GM12872 (cell line): ENCODE measurements around the gene TUBGCP3.

Source experiments
- TF ChIP-seq, protein P1 (sequence below): IDR thresholded peaks from 3 replicates; pipeline ENCODE4 v1.5.1; 2011; ENCODE audit warnings: low read depth, mild to moderate bottlenecking, low read length, moderate library complexity; ENCODE audit not compliant: insufficient read depth

The TUBGCP3 gene

DNA sequence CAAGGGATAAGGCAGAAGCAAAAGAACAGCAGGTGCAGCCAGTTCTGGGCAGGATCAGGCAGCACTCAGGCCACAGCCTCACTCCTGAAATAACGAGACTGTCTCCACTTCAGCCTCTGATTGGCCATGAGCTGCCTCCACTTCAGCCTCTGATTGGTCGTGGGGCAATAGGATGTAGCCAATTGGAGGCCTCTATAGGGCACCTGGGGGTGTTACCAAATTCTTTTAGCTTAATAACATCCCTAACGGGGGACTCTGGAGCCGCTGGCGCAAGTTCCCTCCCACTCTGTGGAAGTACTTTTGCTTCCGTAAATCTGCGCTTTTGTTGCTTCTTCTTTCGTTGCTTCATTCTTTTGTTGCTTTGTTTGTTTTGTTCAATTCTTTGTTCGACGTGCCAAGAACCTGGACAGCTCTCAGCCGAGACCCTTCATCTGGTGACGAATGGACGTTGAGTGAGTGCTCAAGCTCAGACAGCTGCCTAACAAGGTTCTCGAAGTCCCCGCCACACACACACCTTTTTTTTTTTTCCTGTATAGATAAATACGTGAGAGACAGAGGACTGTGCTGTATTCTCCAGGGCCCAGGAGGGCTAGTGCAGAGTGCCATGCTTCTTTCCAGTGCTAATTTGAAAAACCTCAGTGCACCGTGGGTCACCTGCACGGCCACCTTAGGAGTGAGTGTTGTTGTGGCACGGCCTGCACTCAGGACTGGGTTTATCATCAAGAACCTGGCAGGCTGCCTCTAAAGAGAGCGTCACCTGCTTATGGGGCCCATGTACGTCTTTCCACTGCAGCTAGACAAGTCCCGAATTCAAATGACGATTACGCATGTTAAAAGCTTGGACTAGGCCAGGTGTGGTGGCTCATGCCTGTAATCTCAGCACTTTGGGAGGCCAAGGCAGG, 32.0 kb upstream of the TUBGCP3 start:
- TF ChIP-seq, protein P1, sequence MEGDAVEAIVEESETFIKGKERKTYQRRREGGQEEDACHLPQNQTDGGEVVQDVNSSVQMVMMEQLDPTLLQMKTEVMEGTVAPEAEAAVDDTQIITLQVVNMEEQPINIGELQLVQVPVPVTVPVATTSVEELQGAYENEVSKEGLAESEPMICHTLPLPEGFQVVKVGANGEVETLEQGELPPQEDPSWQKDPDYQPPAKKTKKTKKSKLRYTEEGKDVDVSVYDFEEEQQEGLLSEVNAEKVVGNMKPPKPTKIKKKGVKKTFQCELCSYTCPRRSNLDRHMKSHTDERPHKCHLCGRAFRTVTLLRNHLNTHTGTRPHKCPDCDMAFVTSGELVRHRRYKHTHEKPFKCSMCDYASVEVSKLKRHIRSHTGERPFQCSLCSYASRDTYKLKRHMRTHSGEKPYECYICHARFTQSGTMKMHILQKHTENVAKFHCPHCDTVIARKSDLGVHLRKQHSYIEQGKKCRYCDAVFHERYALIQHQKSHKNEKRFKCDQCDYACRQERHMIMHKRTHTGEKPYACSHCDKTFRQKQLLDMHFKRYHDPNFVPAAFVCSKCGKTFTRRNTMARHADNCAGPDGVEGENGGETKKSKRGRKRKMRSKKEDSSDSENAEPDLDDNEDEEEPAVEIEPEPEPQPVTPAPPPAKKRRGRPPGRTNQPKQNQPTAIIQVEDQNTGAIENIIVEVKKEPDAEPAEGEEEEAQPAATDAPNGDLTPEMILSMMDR: no peak

DNA sequence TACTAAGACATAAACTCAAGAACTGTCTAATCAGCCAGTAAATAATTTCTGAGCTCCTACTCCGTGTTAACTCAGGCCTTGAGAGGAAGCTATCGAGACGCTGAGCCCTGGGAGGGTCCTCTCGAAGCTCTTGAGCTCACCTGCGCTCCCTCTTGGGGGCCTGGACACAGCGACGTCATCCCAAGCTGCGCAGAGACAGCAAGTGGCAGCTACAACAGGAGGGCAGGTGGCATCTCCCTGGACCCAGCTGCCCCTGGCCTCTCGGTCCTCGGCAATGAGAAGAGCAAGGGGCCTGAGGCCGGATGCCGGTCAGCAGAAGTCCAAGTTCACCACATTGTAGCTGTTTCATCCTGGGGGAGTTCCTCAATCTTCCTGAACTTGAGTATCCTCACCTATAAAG, 30.5 kb upstream of the TUBGCP3 start:
- TF ChIP-seq, protein P1: no peak

DNA sequence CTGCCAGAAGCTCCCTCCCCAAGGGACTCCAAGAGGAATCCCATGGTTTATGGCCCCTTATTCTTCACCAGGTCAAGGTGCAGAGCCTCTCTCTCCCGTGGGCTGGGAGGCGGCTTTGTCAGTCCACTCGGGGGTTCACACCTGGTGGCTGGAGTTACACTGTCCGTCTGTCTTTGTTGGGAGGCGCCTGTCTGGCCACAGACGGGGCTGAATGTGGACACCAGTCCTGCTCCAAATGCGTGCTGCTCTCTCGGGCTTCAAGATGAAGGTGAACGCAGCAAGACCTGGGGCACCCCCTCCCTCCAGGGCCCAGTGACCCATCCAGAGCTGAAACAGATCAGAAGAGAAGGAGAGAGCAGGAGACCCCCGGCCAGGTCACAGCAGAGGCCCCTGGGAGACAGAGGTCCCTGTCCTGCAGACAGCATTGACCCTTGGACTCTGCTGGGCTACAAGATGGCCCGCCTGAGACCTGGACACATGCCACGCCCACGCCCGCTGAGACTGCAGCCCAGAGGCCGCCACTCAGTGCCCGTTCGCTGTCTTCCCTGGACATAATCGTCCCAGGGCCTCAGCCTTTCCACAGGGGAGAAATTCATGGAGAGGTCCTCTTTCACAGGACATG, 29.9 kb upstream of the TUBGCP3 start:
- TF ChIP-seq, protein P1: no peak

DNA sequence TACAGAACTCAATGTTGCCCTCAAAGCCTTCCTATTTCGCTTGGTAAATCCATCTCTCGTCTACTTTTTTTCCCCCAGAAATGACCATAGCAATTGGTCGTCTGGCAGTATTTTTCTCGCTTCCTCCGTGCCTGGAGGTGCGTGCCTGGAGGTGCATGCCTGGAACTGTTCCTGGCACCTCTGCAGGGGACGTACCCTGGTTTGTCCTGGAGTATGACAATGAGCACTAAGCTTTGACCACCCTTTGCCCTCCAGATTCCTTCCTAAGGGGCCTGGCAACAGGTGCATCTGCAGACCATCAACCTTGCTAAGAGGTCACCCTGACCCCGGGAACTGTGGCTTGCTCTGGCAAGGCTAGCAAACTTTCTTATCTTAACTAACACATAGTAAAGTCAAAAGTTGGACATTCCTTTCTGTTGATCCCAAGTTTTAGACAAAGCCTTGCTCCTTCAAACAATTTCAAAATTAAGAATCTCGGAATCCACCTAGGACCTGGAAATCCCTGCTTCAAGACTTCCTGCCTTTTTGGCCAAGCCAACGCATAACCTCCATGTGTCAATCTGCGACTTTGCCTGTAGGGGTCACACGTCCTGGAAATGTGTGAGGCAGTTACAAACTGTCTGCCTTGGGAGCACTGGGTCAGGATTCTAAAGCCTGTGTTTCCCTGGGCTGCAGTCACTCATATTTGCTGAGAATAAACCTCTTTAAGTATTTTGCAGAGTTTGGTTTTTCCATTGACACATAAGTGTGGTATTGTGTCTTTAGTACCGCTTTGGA, 28.8 kb upstream of the TUBGCP3 start:
- TF ChIP-seq, protein P1: peak; percentile 81

DNA sequence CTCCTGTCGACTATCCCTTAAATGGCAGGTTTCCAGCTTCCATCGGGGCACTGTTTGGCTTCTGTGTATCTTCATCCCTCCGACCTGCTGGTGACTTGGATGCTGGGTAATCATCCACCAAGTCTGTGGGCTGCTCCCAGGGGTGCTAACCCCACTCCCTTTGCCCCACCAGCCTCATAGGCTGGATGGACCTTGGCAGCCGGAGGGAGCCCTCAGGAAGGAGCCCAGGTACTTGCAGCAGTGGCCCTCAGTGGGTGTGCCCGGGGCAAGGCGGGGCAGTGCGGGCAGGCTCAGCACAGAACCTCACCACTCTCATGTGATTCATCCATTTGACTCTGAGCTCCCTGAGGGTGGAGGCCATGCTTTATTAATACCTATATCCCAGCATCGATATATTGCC, 27.4 kb upstream of the TUBGCP3 start:
- TF ChIP-seq, protein P1: no peak

DNA sequence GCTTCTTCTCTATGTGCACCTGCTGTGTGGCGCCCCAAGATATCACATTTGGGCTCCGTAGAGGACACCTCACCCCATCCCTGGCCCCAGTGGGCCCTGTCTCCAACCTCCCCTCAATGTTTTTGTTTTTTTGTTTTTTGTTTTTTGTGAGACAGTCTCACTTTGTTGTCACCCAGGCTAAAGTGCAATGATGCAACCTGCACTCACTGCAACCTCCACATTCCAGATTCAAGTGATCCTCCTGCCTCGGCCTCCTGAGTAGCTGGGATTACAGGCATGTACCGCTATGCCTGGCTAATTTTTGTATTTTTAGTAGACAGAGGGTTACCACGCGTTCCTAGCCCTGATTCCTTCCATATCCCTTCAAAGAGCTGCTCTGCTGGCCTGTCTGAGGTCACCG, 26.9 kb upstream of the TUBGCP3 start:
- TF ChIP-seq, protein P1: no peak

DNA sequence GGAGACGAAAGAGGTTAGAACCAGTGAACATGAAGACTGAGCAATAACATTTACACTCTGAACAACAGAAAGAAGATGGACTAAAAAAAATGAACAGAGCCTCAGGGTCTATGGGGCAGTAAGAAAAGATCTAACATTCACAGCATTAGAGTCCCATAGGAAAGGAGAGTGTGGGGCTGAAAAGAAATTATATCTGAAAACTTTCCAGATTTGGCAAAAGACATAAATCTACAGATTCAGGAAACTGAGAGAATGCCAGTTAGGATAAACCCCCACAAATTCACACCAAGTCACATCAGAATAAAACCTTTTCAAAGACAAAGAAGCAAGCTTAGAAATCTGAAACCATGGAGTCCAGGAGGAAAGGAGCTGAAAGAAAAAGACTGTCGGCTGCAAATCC, 20.3 kb upstream of the TUBGCP3 start:
- TF ChIP-seq, protein P1: no peak
